Liver (tissue), 9 donors: ENCODE measurements around the gene RIGI. TPM values are rescaled to one million over a fixed set of nuclear protein-coding genes. Genes with fewer than 3 reads are reported as not detected.

Experiments
- DNase-seq: peaks from one replicate; pipeline ENCODE4 v3.0.0-alpha.2; 2017; ENCODE audit warnings: low spot score
- H3K27ac ChIP-seq, 2 donors: one replicate each; pipeline ENCODE4 v1.7.0; 2013; ENCODE audit warnings: inconsistent platforms in 2 of 2, low read length in 2 of 2, control low read depth in 1 of 2, low read depth in 1 of 2, mild to moderate bottlenecking in 1 of 2
- H3K27me3 ChIP-seq, 4 donors: one replicate each; pipeline versions ENCODE4 v1.6.1 to v1.7.0; 2013; ENCODE audit warnings: low read length in 3 of 4, inconsistent platforms in 1 of 4, mild to moderate bottlenecking in 1 of 4, moderate library complexity in 1 of 4; ENCODE audit not compliant: control insufficient read depth in 4 of 4, insufficient read depth in 4 of 4
- H3K36me3 ChIP-seq, 4 donors: one replicate each; pipeline versions ENCODE4 v1.6.1 to v1.7.0; 2013; ENCODE audit warnings: low read length in 3 of 4, mild to moderate bottlenecking in 3 of 4, low read depth in 1 of 4, moderate library complexity in 1 of 4; ENCODE audit not compliant: control insufficient read depth in 4 of 4, insufficient read depth in 3 of 4
- H3K4me1 ChIP-seq, 4 donors: one replicate each; pipeline versions ENCODE4 v1.6.1 to v1.7.0; 2013; ENCODE audit warnings: low read length in 3 of 4, mild to moderate bottlenecking in 3 of 4, moderate library complexity in 1 of 4; ENCODE audit not compliant: control insufficient read depth in 4 of 4, insufficient read depth in 4 of 4
- H3K4me3 ChIP-seq, 3 donors: one replicate each; pipeline versions ENCODE4 v1.6.1 to v1.7.0; 2013; ENCODE audit warnings: low read length in 3 of 3, control low read depth in 1 of 3, low read depth in 1 of 3, mild to moderate bottlenecking in 1 of 3
- H3K9ac ChIP-seq, 2 donors: one replicate each; pipeline ENCODE4 v1.7.0; 2013; ENCODE audit warnings: low read length in 2 of 2, mild to moderate bottlenecking in 2 of 2, moderate library complexity in 2 of 2, control low read depth in 1 of 2, low read depth in 1 of 2
- H3K9me3 ChIP-seq, 4 donors: one replicate each; pipeline versions ENCODE4 v1.6.1 to v1.7.0; 2013; ENCODE audit warnings: low read length in 3 of 4; ENCODE audit not compliant: control insufficient read depth in 4 of 4
- ATF3 ChIP-seq: IDR thresholded peaks from 2 replicates; pipeline ENCODE4 v1.6.1; 2016; ENCODE audit warnings: antibody characterized with exemption
- CTCF ChIP-seq: fragments of 150-350 bp; IDR thresholded peaks from 2 replicates; pipeline ENCODE4 v1.5.1; 2017; ENCODE audit warnings: improper control_type of control experiment, low read depth, low read length; ENCODE audit not compliant: missing input control
- EGR1 ChIP-seq, 2 donors: IDR thresholded peaks; 2 replicates each; pipeline ENCODE4 v1.6.1; 2016 to 2018; ENCODE audit warnings: antibody characterized with exemption in 2 of 2, low read depth in 2 of 2
- FOXA1 ChIP-seq: IDR thresholded peaks from 2 replicates; pipeline ENCODE4 v1.6.1; 2016; ENCODE audit warnings: antibody characterized with exemption
- FOXA2 ChIP-seq: IDR thresholded peaks from 2 replicates; pipeline ENCODE4 v1.6.1; 2016; ENCODE audit warnings: antibody characterized with exemption
- GABPA ChIP-seq, 2 donors: IDR thresholded peaks in 1 of 2; conservative IDR thresholded peaks in 1 of 2; 2 replicates each; pipeline ENCODE4 v1.6.1; 2016; ENCODE audit warnings: antibody characterized with exemption in 2 of 2, mild to moderate bottlenecking in 1 of 2, moderate library complexity in 1 of 2
- HNF4A ChIP-seq, 2 donors: conservative IDR thresholded peaks; 2 replicates each; pipeline ENCODE4 v1.6.1; 2016; ENCODE audit warnings: antibody characterized with exemption in 2 of 2, mild to moderate bottlenecking in 2 of 2
- HNF4G ChIP-seq: IDR thresholded peaks from 2 replicates; pipeline ENCODE4 v1.6.1; 2016; ENCODE audit warnings: antibody characterized with exemption
- JUND ChIP-seq, 2 donors: IDR thresholded peaks; 2 replicates each; pipeline ENCODE4 v1.6.1; 2016; ENCODE audit warnings: antibody characterized with exemption in 2 of 2
- MAX ChIP-seq: IDR thresholded peaks from 2 replicates; pipeline ENCODE4 v1.6.1; 2016; ENCODE audit warnings: antibody characterized with exemption
- NR2F2 ChIP-seq: IDR thresholded peaks from 2 replicates; pipeline ENCODE4 v1.6.1; 2016; ENCODE audit warnings: antibody characterized with exemption
- RAD21 ChIP-seq, 2 donors: IDR thresholded peaks; 2 replicates each; pipeline ENCODE4 v1.6.1; 2016; ENCODE audit warnings: antibody characterized with exemption in 2 of 2, mild to moderate bottlenecking in 2 of 2
- REST ChIP-seq: IDR thresholded peaks from 2 replicates; pipeline ENCODE4 v1.6.1; 2016; ENCODE audit warnings: antibody characterized with exemption, mild to moderate bottlenecking
- RXRA ChIP-seq, 2 donors: IDR thresholded peaks; 2 replicates each; pipeline ENCODE4 v1.6.1; 2017 to 2018; ENCODE audit warnings: antibody characterized with exemption in 2 of 2, mild to moderate bottlenecking in 1 of 2
- SP1 ChIP-seq: IDR thresholded peaks from 2 replicates; pipeline ENCODE4 v1.6.1; 2018; ENCODE audit warnings: antibody characterized with exemption, mild to moderate bottlenecking
- TAF1 ChIP-seq: conservative IDR thresholded peaks from 2 replicates; pipeline ENCODE4 v1.6.1; 2016; ENCODE audit warnings: antibody characterized with exemption, mild to moderate bottlenecking
- YY1 ChIP-seq: IDR thresholded peaks from 2 replicates; pipeline ENCODE4 v1.6.1; 2016; ENCODE audit warnings: antibody characterized with exemption, mild to moderate bottlenecking
- ZBTB33 ChIP-seq: IDR thresholded peaks from 2 replicates; pipeline ENCODE4 v1.6.1; 2016; ENCODE audit warnings: antibody characterized with exemption
- WGBS: extraction: QIAGEN DNeasy Blood & Tissue Kit; methylation state at CpG from one replicate; pipeline ENCODE4 v1.1.7; 2013; 5-methylcytosine and 5-hydroxymethylcytosine counted together
- polyA plus RNA-seq, 2 donors: library from polyadenylated mRNA; stranded (reverse) in 1 of 2; unstranded in 1 of 2; fragments of 200-250 nt in 1 of 2; fragments of >200 nt in 1 of 2; fragmentation: Nextera tagmentation in 1 of 2; extraction: Ambion mirVana in 1 of 2; gene quantifications; one replicate each; pipeline versions ENCODE4 v1.2.1 to v1.2.3, GENCODE V29; 2013 to 2015
- total RNA-seq, 2 donors: library from RNA; depleted of rRNA; stranded (reverse); fragments of >200 nt; gene quantifications; one replicate each; pipeline ENCODE4 v1.2.3, GENCODE V29; 2014
- donor health status: healthy.
- donor health status: healthy.
- donor health status: healthy.
- donor health status: healthy.
- donor health status: healthy.

Gene RIGI
- total and polyA plus RNA-seq, 4 donors, result 2.6 to 7.4 (median 6.3) TPM

- H3K27ac ChIP-seq, result no peak overlapping the region
- DNase-seq, result no peak
- WGBS, result 96% methylated on average over 26 of the region's 26 CpGs
- H3K27me3 ChIP-seq, result no peaks in the 10 kb centered on the region
- H3K36me3 ChIP-seq, result peaks cover 5 to 31% (median 11%) of the 10 kb centered on the region in 4 donors
- H3K4me1 ChIP-seq, result peaks cover under 1 to 10% (median 7%) of the 10 kb centered on the region in 4 donors
- H3K9me3 ChIP-seq, result no peaks in the 10 kb centered on the region
- no peak overlapping the region for H3K9ac ChIP-seq
- no peak overlapping the region for H3K4me3 ChIP-seq
- TF ChIP-seq FOXA1 (no peak), SP1 (no peak), HNF4G (no peak), FOXA2 (no peak), CTCF (no peak), REST (no peak), ATF3 (no peak), ZBTB33 (no peak), GABPA (IDR thresholded peaks at IDR 0.05 in 1 of 2, conservative IDR thresholded peaks at IDR 0.05 in 1 of 2) (no peak), YY1 (no peak), RXRA (IDR thresholded peaks at IDR 0.05) (no peak), TAF1 (no peak)
Observed at GRCh38 chr9:32566770-32567169, 40.8 kb upstream of the RIGI start.

- H3K27me3 ChIP-seq, result no peaks in the 10 kb centered on the region
- H3K27ac ChIP-seq, result no peak overlapping the region
- DNase-seq, result no peak
- peaks cover 5 to 31% (median 11%) of the 10 kb centered on the region in 4 donors for H3K36me3 ChIP-seq
- no peak overlapping the region for H3K4me3 ChIP-seq
- WGBS, result 92% methylated on average over 6 of the region's 6 CpGs
- peaks cover 0 to 2% (median under 1%) of the 10 kb centered on the region in 4 donors for H3K4me1 ChIP-seq
- no peak overlapping the region for H3K9ac ChIP-seq
- H3K9me3 ChIP-seq, result no peaks in the 10 kb centered on the region
- TF ChIP-seq GABPA (IDR thresholded peaks at IDR 0.05 in 1 of 2, conservative IDR thresholded peaks at IDR 0.05 in 1 of 2) (no peak), RXRA (IDR thresholded peaks at IDR 0.05) (no peak), EGR1 (IDR thresholded peaks at IDR 0.05; ENCODE audit: low read depth in 2 of 2) (no peak), ZBTB33 (no peak), REST (no peak), HNF4G (no peak), JUND (IDR thresholded peaks at IDR 0.05) (no peak), SP1 (no peak), YY1 (no peak), FOXA1 (no peak), NR2F2 (no peak), MAX (no peak), RAD21 (IDR thresholded peaks at IDR 0.05) (no peak), TAF1 (no peak), HNF4A (conservative IDR thresholded peaks at IDR 0.05) (no peak)
Observed at GRCh38 chr9:32565967-32566366, 40.0 kb upstream of the RIGI start.
